ENCODE data around the gene KIRREL3.

The KIRREL3 gene

GRCh38 chr11:126607374-126607773 lies 393.2 kb downstream of the KIRREL3 start:
- no peaks in the 10 kb centered on the region for H3K79me2 ChIP-seq (ENCODE audit: insufficient read depth, low read length)
- H3K4me3 ChIP-seq (ENCODE audit: insufficient read depth, low read length, poor library complexity, severe bottlenecking), result no peak overlapping the region
- H3K4me2 ChIP-seq (ENCODE audit: low read depth, low read length, poor library complexity, severe bottlenecking), result no peak overlapping the region

DNA sequence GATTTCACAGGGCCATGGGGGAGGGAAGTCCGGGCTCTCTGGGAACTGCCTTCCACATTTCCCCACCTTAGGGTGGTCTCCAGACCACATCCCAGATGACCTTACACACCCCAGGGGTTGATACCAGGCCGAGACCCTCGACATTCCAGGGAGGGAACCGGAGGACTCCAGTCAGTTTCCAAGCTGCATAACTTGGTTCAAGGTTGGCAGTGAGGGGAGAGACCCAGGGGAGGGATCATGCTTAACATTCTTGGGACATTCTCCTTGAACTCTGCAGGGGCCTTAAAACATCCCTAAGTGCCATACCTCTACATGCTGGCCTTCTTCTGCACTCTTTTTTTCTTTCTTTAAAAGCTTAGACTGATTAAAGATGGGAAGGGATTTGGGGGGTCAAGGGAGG lies 394.1 kb downstream of the KIRREL3 start:
- Histone ChIP-seq H3K4me2 (ENCODE audit: low read depth, low read length, poor library complexity, severe bottlenecking) (no peak overlapping the region), H2AFZ (ENCODE audit: low read depth, low read length, severe bottlenecking) (no peak overlapping the region), H3K27ac (ENCODE audit: low read depth, low read length) (no peak overlapping the region), H3K9me2 (replicated peaks; ENCODE audit: insufficient read depth, low read length) (no peaks in the 10 kb centered on the region), H3K79me2 (ENCODE audit: insufficient read depth, low read length) (no peaks in the 10 kb centered on the region), H3K27me3 (ENCODE audit: low read length) (no peaks in the 10 kb centered on the region), H3K36me3 (ENCODE audit: low read length) (no peaks in the 10 kb centered on the region), H3F3A (ENCODE audit: insufficient read depth) (no peaks in the 10 kb centered on the region), H3K9ac (ENCODE audit: low read length) (no peak overlapping the region), H3K9me3 (ENCODE audit: insufficient read depth, low read length) (no peaks in the 10 kb centered on the region), H4K20me1 (ENCODE audit: low read depth, low read length) (no peaks in the 10 kb centered on the region), H3K4me3 (ENCODE audit: insufficient read depth, low read length, poor library complexity, severe bottlenecking) (no peak overlapping the region)
- TF ChIP-seq EZH2phosphoT487 (conservative IDR thresholded peaks at IDR 0.05; ENCODE audit: low read length) (no peak), CTCF (IDR thresholded peaks at IDR 0.05; ENCODE audit: insufficient read depth, low read length, poor library complexity, severe bottlenecking) (no peak)

More at GRCh38 chr11:126607374-126607773, 393.2 kb downstream of the KIRREL3 start:
- Histone ChIP-seq H3K36me3 (ENCODE audit: low read length) (no peaks in the 10 kb centered on the region), H3K9me2 (replicated peaks; ENCODE audit: insufficient read depth, low read length) (no peaks in the 10 kb centered on the region), H3F3A (ENCODE audit: insufficient read depth) (no peaks in the 10 kb centered on the region), H2AFZ (ENCODE audit: low read depth, low read length, severe bottlenecking) (no peak overlapping the region), H4K20me1 (ENCODE audit: low read depth, low read length) (no peaks in the 10 kb centered on the region), H3K27ac (ENCODE audit: low read depth, low read length) (no peak overlapping the region), H3K9me3 (ENCODE audit: insufficient read depth, low read length) (no peaks in the 10 kb centered on the region), H3K27me3 (ENCODE audit: low read length) (no peaks in the 10 kb centered on the region), H3K9ac (ENCODE audit: low read length) (no peak overlapping the region)
- TF ChIP-seq EZH2phosphoT487 (conservative IDR thresholded peaks at IDR 0.05; ENCODE audit: low read length) (no peak), CTCF (IDR thresholded peaks at IDR 0.05; ENCODE audit: insufficient read depth, low read length, poor library complexity, severe bottlenecking) (peak; percentile 13)

DNA sequence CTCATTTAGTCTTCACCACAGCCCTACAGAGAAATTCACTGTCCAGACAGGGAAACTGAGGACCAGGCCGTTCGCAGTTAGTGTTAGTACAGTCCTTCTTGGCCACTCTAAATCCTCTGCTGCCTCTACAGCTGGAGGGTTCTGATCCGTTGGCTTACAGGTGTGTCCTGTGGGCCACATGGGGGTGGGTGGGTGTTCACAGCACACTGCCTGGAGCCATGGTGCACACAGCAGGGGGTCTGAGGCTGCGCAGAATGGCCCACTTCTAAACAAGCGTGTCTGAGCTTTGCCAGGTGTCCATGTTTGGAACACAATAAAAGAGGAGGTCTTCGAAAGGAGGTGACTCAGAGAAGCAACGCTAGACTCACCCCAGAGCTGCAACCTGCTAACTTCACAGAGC lies 396.1 kb downstream of the KIRREL3 start:
- Histone ChIP-seq H4K20me1 (ENCODE audit: low read depth, low read length) (no peaks in the 10 kb centered on the region), H3K27me3 (ENCODE audit: low read length) (no peaks in the 10 kb centered on the region), H3K9me2 (replicated peaks; ENCODE audit: insufficient read depth, low read length) (no peaks in the 10 kb centered on the region), H3K4me3 (ENCODE audit: insufficient read depth, low read length, poor library complexity, severe bottlenecking) (no peak overlapping the region), H3K27ac (ENCODE audit: low read depth, low read length) (no peak overlapping the region), H3K79me2 (ENCODE audit: insufficient read depth, low read length) (no peaks in the 10 kb centered on the region), H3K9me3 (ENCODE audit: insufficient read depth, low read length) (no peaks in the 10 kb centered on the region), H2AFZ (ENCODE audit: low read depth, low read length, severe bottlenecking) (no peak overlapping the region), H3K9ac (ENCODE audit: low read length) (no peak overlapping the region), H3F3A (ENCODE audit: insufficient read depth) (no peaks in the 10 kb centered on the region), H3K36me3 (ENCODE audit: low read length) (no peaks in the 10 kb centered on the region), H3K4me2 (ENCODE audit: low read depth, low read length, poor library complexity, severe bottlenecking) (no peak overlapping the region)
- TF ChIP-seq CTCF (IDR thresholded peaks at IDR 0.05; ENCODE audit: insufficient read depth, low read length, poor library complexity, severe bottlenecking) (no peak), EZH2phosphoT487 (conservative IDR thresholded peaks at IDR 0.05; ENCODE audit: low read length) (no peak)

All from SU-DHL-6 (cell line).